ENCODE data around the gene SLC38A10.

GRCh38 chr17:81245024-81245664 lies 50.0 kb downstream of the SLC38A10 start:
- TF ChIP-seq CTCF (IDR thresholded peaks at IDR 0.05) (no peak), POLR2AphosphoS5 (IDR thresholded peaks at IDR 0.05; ENCODE audit: insufficient read depth in 1 of 2, low read depth in 1 of 2) (no peak), POLR2A (IDR thresholded peaks at IDR 0.05) (no peak)
